GM23248 (cell line): ENCODE results near the gene KIFC3.

Experiments used
- EZH2 ChIP-seq: fragments of 200-600 bp; sonication (generic); IDR thresholded peaks from 2 replicates; pipeline ENCODE4 v1.6.1; 2018; ENCODE audit warnings: antibody characterized with exemption, mild to moderate bottlenecking; ENCODE audit not compliant: insufficient read depth, poor library complexity, severe bottlenecking
- EZH2phosphoT487 ChIP-seq: fragments of 200-600 bp; sonication (generic); IDR thresholded peaks from 2 replicates; pipeline ENCODE4 v1.6.1; 2018; ENCODE audit warnings: antibody characterized with exemption, moderate library complexity, mild to moderate bottlenecking, low read depth; ENCODE audit not compliant: insufficient read depth

DNA sequence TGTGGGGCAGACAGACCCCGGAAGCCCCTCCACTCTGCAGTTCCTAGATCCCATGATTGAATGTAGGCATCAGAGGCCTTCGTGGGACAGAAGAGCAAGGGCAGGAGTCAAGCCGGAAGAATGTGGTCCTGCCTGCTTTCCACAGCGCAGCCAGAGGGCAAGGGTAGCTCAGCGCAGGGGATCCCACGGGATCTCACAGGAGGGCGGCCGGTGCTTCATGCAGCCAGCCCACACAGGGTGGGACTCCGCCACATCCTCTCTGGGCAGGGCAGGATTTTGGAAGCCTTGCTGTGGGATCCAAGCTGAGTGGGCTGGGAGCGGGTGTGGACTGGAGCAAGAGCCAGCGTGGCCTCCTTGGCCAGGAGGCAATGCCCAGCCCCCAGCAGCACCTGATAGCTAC lies 53.7 kb downstream of the KIFC3 start:
- no peak for TF ChIP-seq EZH2
- TF ChIP-seq EZH2phosphoT487, result no peak
